Neural progenitor cell (in vitro differentiated cells): ENCODE results near the gene GP9. TPM values are rescaled to one million over a fixed set of nuclear protein-coding genes. Genes with fewer than 3 reads are reported as not detected.
"Not testable (repeated sequence)": the region's sequence is repeated elsewhere in the genome, so short reads cannot be mapped to it uniquely, and the experiment has no call there.

Experiments used
- DNase-seq: peaks from one replicate; pipeline ENCODE4 v3.0.0-alpha.2; 2016; ENCODE audit warnings: low spot score
- H2AFZ ChIP-seq: fragments of 200-600 bp; sonication (generic); replicated peaks from 2 replicates; pipeline ENCODE4 v1.6.1; 2016; ENCODE audit warnings: antibody characterized with exemption
- H3F3A ChIP-seq: fragments of 200-600 bp; sonication (generic); 2 replicates; pipeline ENCODE4 v1.6.1; 2016; ENCODE audit warnings: antibody characterized with exemption, low read depth
- H3K27ac ChIP-seq: fragments of 200-600 bp; sonication (generic); 2 replicates; pipeline ENCODE4 v1.5.1; 2016; ENCODE audit warnings: mild to moderate bottlenecking
- H3K27me3 ChIP-seq: fragments of 200-600 bp; sonication (generic); 2 replicates; pipeline ENCODE4 v1.6.1; 2016; ENCODE audit warnings: mild to moderate bottlenecking, moderate library complexity
- H3K36me3 ChIP-seq: fragments of 200-600 bp; sonication (generic); 2 replicates; pipeline ENCODE4 v1.5.1; 2016
- H3K4me1 ChIP-seq: fragments of 200-600 bp; sonication (generic); 2 replicates; pipeline ENCODE4 v1.6.1; 2016; ENCODE audit warnings: mixed run types
- H3K4me2 ChIP-seq: fragments of 200-600 bp; sonication (generic); 2 replicates; pipeline ENCODE4 v1.6.1; 2016
- H3K4me3 ChIP-seq: fragments of 200-600 bp; sonication (generic); 2 replicates; pipeline ENCODE4 v1.5.1; 2016
- H3K79me2 ChIP-seq: fragments of 200-600 bp; sonication (generic); 2 replicates; pipeline ENCODE4 v1.6.1; 2016; ENCODE audit warnings: low read depth
- H3K9ac ChIP-seq: fragments of 200-600 bp; sonication (generic); 2 replicates; pipeline ENCODE4 v1.6.1; 2016
- H3K9me3 ChIP-seq: fragments of 200-600 bp; sonication (generic); 2 replicates; pipeline ENCODE4 v1.5.1; 2016; ENCODE audit warnings: low read depth
- H4K20me1 ChIP-seq: fragments of 200-600 bp; sonication (generic); 2 replicates; pipeline ENCODE4 v1.6.1; 2016; ENCODE audit warnings: low read depth
- H3K27ac Mint-ChIP-seq: 3 replicates; pipeline ENCODE4 v1.8.0; 2021; ENCODE audit warnings: mixed read lengths
- H3K27me3 Mint-ChIP-seq: 2 replicates; pipeline ENCODE4 v1.8.0; 2022; ENCODE audit warnings: low read depth, mild to moderate bottlenecking, inconsistent platforms, moderate library complexity, mixed read lengths; ENCODE audit not compliant: insufficient read depth
- H3K36me3 Mint-ChIP-seq: 3 replicates; pipeline ENCODE4 v1.8.0; 2021; ENCODE audit warnings: mixed read lengths
- H3K4me1 Mint-ChIP-seq: 3 replicates; pipeline ENCODE4 v1.8.0; 2021; ENCODE audit warnings: mixed read lengths
- H3K4me3 Mint-ChIP-seq: 3 replicates; pipeline ENCODE4 v1.8.0; 2021; ENCODE audit warnings: mild to moderate bottlenecking, moderate library complexity, mixed read lengths
- H3K9me3 Mint-ChIP-seq: 3 replicates; pipeline ENCODE4 v1.8.0; 2020; ENCODE audit warnings: mixed read lengths
- EZH2 ChIP-seq: fragments of 200-600 bp; sonication (generic); IDR thresholded peaks from 2 replicates; pipeline ENCODE4 v1.6.1; 2017; ENCODE audit warnings: antibody characterized with exemption, mild to moderate bottlenecking, moderate library complexity
- EZH2phosphoT487 ChIP-seq: fragments of 200-600 bp; sonication (generic); IDR thresholded peaks from 2 replicates; pipeline ENCODE4 v1.6.1; 2017; ENCODE audit warnings: antibody characterized with exemption
- total RNA-seq: library from RNA; depleted of rRNA; stranded (reverse); fragments of >200 nt; gene quantifications from 2 replicates; pipeline ENCODE4 v1.2.3, GENCODE V29; 2015; ENCODE audit warnings: low replicate concordance
- TF ChIP-seq, protein P1 (sequence below): fragments of 200-600 bp; sonication (generic); IDR thresholded peaks from 2 replicates; pipeline ENCODE4 v1.5.1; 2017; ENCODE audit warnings: antibody characterized with exemption, mild to moderate bottlenecking

GP9 gene
- total RNA-seq, 1 donor from 2014 or later = not detected

DNA sequence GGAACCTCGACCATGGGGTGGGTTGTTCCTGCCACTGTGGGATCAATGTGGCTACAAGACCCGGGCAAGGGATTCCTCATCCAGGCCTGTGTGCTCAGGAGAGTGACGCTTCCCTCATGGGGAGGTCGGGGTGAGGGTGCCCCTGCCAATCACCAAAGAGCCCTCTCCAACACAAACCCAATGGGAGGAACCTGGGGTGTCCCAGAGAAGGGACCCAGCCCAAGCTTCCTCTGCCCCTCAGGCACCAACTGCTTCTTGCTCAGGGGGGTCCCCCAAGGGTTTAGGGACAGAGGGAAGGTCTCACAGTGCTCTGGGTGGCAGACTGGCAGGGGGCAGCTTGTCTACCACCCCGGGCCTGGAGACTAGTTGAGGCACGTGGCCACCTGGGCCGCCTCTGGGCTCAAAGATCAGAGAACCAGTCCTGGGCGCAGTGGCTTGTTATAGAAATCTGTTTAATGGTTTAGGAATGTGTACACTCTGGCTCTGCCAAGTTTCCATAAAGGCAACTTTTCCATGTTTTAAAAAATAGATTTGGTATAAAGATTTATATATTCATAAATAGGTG lies 26.6 kb downstream of the GP9 start:
- Histone ChIP-seq H3K27ac (no peak overlapping the region), H3F3A (no peaks in the 10 kb centered on the region), H3K9ac (no peak overlapping the region), H4K20me1 (no peaks in the 10 kb centered on the region), H3K4me2 (no peak overlapping the region), H3K4me1 (no peaks in the 10 kb centered on the region), H3K4me3 (no peak overlapping the region), H2AFZ (no peak overlapping the region), H3K36me3 (no peaks in the 10 kb centered on the region), H3K9me3 (no peaks in the 10 kb centered on the region), H3K79me2 (no peaks in the 10 kb centered on the region), H3K27me3 (no peaks in the 10 kb centered on the region)
- no peak for DNase-seq
- no peak overlapping the region for H3K4me3 Mint-ChIP-seq
- no peaks in the 10 kb centered on the region for H3K9me3 Mint-ChIP-seq
- no peak overlapping the region for H3K27ac Mint-ChIP-seq
- TF ChIP-seq EZH2 = no peak
- no peak for TF ChIP-seq EZH2phosphoT487
- TF ChIP-seq, protein P1, sequence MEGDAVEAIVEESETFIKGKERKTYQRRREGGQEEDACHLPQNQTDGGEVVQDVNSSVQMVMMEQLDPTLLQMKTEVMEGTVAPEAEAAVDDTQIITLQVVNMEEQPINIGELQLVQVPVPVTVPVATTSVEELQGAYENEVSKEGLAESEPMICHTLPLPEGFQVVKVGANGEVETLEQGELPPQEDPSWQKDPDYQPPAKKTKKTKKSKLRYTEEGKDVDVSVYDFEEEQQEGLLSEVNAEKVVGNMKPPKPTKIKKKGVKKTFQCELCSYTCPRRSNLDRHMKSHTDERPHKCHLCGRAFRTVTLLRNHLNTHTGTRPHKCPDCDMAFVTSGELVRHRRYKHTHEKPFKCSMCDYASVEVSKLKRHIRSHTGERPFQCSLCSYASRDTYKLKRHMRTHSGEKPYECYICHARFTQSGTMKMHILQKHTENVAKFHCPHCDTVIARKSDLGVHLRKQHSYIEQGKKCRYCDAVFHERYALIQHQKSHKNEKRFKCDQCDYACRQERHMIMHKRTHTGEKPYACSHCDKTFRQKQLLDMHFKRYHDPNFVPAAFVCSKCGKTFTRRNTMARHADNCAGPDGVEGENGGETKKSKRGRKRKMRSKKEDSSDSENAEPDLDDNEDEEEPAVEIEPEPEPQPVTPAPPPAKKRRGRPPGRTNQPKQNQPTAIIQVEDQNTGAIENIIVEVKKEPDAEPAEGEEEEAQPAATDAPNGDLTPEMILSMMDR = no peak
- peaks cover 1% of the 10 kb centered on the region for H3K36me3 Mint-ChIP-seq
- H3K4me1 Mint-ChIP-seq = peaks cover 4% of the 10 kb centered on the region
- peaks cover 3% of the 10 kb centered on the region for H3K27me3 Mint-ChIP-seq

DNA sequence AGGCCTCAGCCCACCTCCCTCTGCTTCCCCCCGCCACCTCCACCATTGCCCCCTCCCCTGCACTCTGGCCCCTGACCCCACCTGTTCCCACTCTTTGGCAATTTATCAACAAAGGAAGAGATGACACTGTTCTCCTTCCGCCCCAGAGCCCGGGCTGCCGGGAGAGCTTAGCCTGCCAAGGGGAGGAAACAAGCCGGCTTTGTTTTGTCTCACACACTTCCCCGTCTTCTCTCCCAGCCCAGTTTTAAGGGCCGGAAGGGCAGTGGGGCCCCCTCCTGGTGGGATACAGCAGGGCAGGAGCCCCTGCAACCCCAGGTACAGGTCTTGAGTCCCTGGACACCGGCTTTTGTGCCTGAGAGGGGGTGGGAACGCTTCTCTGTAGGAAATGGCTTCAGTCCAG lies 27.3 kb downstream of the GP9 start:
- not testable (repeated sequence) for H3K27ac ChIP-seq, H3K27me3 Mint-ChIP-seq, H3F3A ChIP-seq, H2AFZ ChIP-seq, H3K4me1 ChIP-seq, H3K79me2 ChIP-seq, H3K4me2 ChIP-seq, H3K4me3 Mint-ChIP-seq, H3K36me3 Mint-ChIP-seq, H3K9me3 Mint-ChIP-seq, H4K20me1 ChIP-seq, H3K4me3 ChIP-seq, H3K4me1 Mint-ChIP-seq, H3K27me3 ChIP-seq, H3K36me3 ChIP-seq, H3K9me3 ChIP-seq, H3K27ac Mint-ChIP-seq, H3K9ac ChIP-seq
- DNase-seq = peak; percentile 67

DNA sequence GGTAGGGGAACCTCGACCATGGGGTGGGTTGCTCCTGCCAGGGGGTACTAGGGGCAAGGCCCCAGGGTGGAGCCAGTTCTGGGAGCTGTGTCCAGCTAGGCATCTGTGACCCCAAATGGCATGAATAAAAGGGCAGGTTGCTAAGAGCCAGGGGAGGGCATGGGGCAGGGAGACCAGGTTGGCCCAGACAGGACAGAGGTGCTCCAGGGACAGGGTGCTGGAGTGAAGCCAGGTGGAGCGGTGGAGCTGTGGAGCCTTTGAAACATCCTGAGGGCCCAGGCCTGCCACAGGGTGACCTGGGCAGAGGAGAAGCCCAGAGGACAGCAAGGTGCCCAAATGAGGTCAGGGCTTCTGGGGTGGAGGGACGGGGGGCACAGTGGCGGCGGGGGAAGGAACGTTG lies 27.7 kb downstream of the GP9 start:
- not testable (repeated sequence) for H3K27me3 Mint-ChIP-seq, H3K9me3 Mint-ChIP-seq, H3K4me2 ChIP-seq, H3K36me3 ChIP-seq, H2AFZ ChIP-seq, H3K27ac Mint-ChIP-seq, H3K27ac ChIP-seq, DNase-seq, H3K9ac ChIP-seq, H3K79me2 ChIP-seq, H3F3A ChIP-seq, H3K4me1 ChIP-seq, H3K36me3 Mint-ChIP-seq, H4K20me1 ChIP-seq, H3K4me3 Mint-ChIP-seq, H3K4me3 ChIP-seq, H3K9me3 ChIP-seq, H3K4me1 Mint-ChIP-seq, H3K27me3 ChIP-seq

DNA sequence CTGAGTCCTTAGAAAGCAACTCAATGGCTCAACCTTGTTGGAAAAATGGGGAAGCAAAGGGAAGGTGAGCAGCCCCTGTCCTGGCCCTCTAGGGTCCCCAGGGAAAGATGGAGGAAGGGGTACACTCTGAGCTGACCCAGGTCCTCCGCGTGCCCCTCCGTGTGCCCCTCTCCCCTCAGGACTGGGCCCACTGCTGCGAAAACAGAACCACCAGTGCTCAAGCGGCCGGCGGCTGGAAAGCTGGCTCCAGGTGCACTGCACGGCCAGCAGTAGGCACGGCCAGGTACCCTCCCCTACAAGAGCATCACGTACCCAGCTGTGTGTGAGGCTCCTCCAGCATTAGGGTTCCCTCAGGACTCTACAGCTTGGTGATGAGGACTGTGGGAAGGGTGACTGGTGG lies 34.7 kb downstream of the GP9 start:
- H3K27ac Mint-ChIP-seq = no peak overlapping the region
- Histone ChIP-seq H3K4me2 (no peak overlapping the region), H4K20me1 (no peaks in the 10 kb centered on the region), H3K9ac (no peak overlapping the region), H3F3A (no peaks in the 10 kb centered on the region), H2AFZ (no peak overlapping the region), H3K4me3 (no peak overlapping the region), H3K36me3 (no peaks in the 10 kb centered on the region), H3K9me3 (no peaks in the 10 kb centered on the region), H3K27ac (no peak overlapping the region), H3K4me1 (no peaks in the 10 kb centered on the region), H3K79me2 (no peaks in the 10 kb centered on the region), H3K27me3 (no peaks in the 10 kb centered on the region)
- DNase-seq = no peak
- H3K27me3 Mint-ChIP-seq = peaks cover 5% of the 10 kb centered on the region
- H3K36me3 Mint-ChIP-seq = peaks cover 17% of the 10 kb centered on the region
- no peak overlapping the region for H3K4me3 Mint-ChIP-seq
- TF ChIP-seq EZH2 (no peak), EZH2phosphoT487 (no peak)
- TF ChIP-seq, protein P1 = no peak
- no peaks in the 10 kb centered on the region for H3K4me1 Mint-ChIP-seq
- peaks cover 5% of the 10 kb centered on the region for H3K9me3 Mint-ChIP-seq
